Gastrocnemius medialis (tissue), 4 donors: ENCODE data around the gene IFIT1B.

ENCODE experiments used
- POLR2A ChIP-seq, 2 donors: fragments of 450-650 bp; IDR thresholded peaks; one replicate each; pipeline ENCODE4 v1.6.1; 2017; ENCODE audit warnings: antibody characterized with exemption in 2 of 2, mild to moderate bottlenecking in 2 of 2, moderate library complexity in 2 of 2
- TF ChIP-seq, protein P1 (sequence below), 5 experiments: fragments of 450-650 bp in 3 of 5; fragments of 200-600 bp in 2 of 5; sonication (generic) in 2 of 5; IDR thresholded peaks in 4 of 5; conservative IDR thresholded peaks in 1 of 5; 1 replicate in 4 of 5; 2 replicates in 1 of 5; pipeline ENCODE4 v1.5.1; 2016 to 2019; ENCODE audit warnings: antibody characterized with exemption in 5 of 5, mild to moderate bottlenecking in 3 of 5, moderate library complexity in 3 of 5

- TF ChIP-seq, protein P1, sequence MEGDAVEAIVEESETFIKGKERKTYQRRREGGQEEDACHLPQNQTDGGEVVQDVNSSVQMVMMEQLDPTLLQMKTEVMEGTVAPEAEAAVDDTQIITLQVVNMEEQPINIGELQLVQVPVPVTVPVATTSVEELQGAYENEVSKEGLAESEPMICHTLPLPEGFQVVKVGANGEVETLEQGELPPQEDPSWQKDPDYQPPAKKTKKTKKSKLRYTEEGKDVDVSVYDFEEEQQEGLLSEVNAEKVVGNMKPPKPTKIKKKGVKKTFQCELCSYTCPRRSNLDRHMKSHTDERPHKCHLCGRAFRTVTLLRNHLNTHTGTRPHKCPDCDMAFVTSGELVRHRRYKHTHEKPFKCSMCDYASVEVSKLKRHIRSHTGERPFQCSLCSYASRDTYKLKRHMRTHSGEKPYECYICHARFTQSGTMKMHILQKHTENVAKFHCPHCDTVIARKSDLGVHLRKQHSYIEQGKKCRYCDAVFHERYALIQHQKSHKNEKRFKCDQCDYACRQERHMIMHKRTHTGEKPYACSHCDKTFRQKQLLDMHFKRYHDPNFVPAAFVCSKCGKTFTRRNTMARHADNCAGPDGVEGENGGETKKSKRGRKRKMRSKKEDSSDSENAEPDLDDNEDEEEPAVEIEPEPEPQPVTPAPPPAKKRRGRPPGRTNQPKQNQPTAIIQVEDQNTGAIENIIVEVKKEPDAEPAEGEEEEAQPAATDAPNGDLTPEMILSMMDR (IDR thresholded peaks at IDR 0.05 in 4 of 5, conservative IDR thresholded peaks at IDR 0.05 in 1 of 5): no peak
- no peak for TF ChIP-seq POLR2A (IDR thresholded peaks at IDR 0.05)
Observed at GRCh38 chr10:89398003-89398749, 20.3 kb downstream of the IFIT1B start.
